ENCODE results near the gene EEFSEC. TPM values are rescaled to one million over a fixed set of nuclear protein-coding genes. Genes with fewer than 3 reads are reported as not detected.

EEFSEC gene
- total RNA-seq, 3 donors from 2014 or later, result 13.9 to 28.2 (median 19.8) TPM

GRCh38 chr3:128179484-128179819, 26.2 kb downstream of the EEFSEC start:
- DNase-seq (ENCODE audit: low spot score in 2 of 2), result no peak
- Histone ChIP-seq H3K4me3 (no peak overlapping the region), H3K4me1 (peaks cover 0 to 9% of the 10 kb centered on the region in 2 donors), H3K27me3 (no peaks in the 10 kb centered on the region), H3K27ac (no peak overlapping the region), H3K9me3 (no peaks in the 10 kb centered on the region), H3K36me3 (no peaks in the 10 kb centered on the region)
- intact Hi-C loops (cut with DNase I; ENCODE audit: low total_unique reads), result no loop called here
- TF ChIP-seq POLR2A (IDR thresholded peaks at IDR 0.05) (no peak), POLR2AphosphoS5 (IDR thresholded peaks at IDR 0.05) (no peak), CTCF (IDR thresholded peaks at IDR 0.05) (no peak)

GRCh38 chr3:128180436-128180835, 27.2 kb downstream of the EEFSEC start:
- H3K36me3 ChIP-seq, result no peaks in the 10 kb centered on the region
- intact Hi-C loops (cut with DNase I; ENCODE audit: low total_unique reads), result no loop called here
- no peak overlapping the region for H3K27ac ChIP-seq
- DNase-seq (ENCODE audit: low spot score in 2 of 2), result no peak
- no peak overlapping the region for H3K4me3 ChIP-seq
- no peaks in the 10 kb centered on the region for H3K27me3 ChIP-seq
- H3K4me1 ChIP-seq, result peaks cover 0 to 3% of the 10 kb centered on the region in 2 donors
- no peaks in the 10 kb centered on the region for H3K9me3 ChIP-seq
- TF ChIP-seq CTCF (IDR thresholded peaks at IDR 0.05) (no peak), POLR2AphosphoS5 (IDR thresholded peaks at IDR 0.05) (no peak), POLR2A (IDR thresholded peaks at IDR 0.05) (no peak)

GRCh38 chr3:128180913-128181312, 27.6 kb downstream of the EEFSEC start:
- TF ChIP-seq POLR2AphosphoS5 (IDR thresholded peaks at IDR 0.05), result no peak
- no peak for TF ChIP-seq POLR2A (IDR thresholded peaks at IDR 0.05)
- no peak for TF ChIP-seq CTCF (IDR thresholded peaks at IDR 0.05)
- Histone ChIP-seq H3K9me3 (no peaks in the 10 kb centered on the region), H3K27me3 (no peaks in the 10 kb centered on the region), H3K4me3 (no peak overlapping the region), H3K36me3 (no peaks in the 10 kb centered on the region), H3K4me1 (no peaks in the 10 kb centered on the region), H3K27ac (no peak overlapping the region)
- intact Hi-C loops (cut with DNase I; ENCODE audit: low total_unique reads), result no loop called here
- DNase-seq (ENCODE audit: low spot score in 2 of 2), result no peak

GRCh38 chr3:128182656-128183055, 29.4 kb downstream of the EEFSEC start:
- H3K4me3 ChIP-seq, result no peak overlapping the region
- no peak overlapping the region for H3K27ac ChIP-seq
- no peaks in the 10 kb centered on the region for H3K36me3 ChIP-seq
- no peaks in the 10 kb centered on the region for H3K9me3 ChIP-seq
- TF ChIP-seq POLR2AphosphoS5 (IDR thresholded peaks at IDR 0.05) (no peak), POLR2A (IDR thresholded peaks at IDR 0.05) (no peak), CTCF (IDR thresholded peaks at IDR 0.05) (no peak)
- H3K27me3 ChIP-seq, result no peaks in the 10 kb centered on the region
- H3K4me1 ChIP-seq, result no peaks in the 10 kb centered on the region
- DNase-seq (ENCODE audit: low spot score in 2 of 2), result no peak
- intact Hi-C loops (cut with DNase I; ENCODE audit: low total_unique reads), result no loop called here

- Histone ChIP-seq H3K4me3 (no peak overlapping the region), H3K36me3 (no peaks in the 10 kb centered on the region), H3K27ac (no peak overlapping the region), H3K27me3 (no peaks in the 10 kb centered on the region), H3K9me3 (no peaks in the 10 kb centered on the region), H3K4me1 (no peaks in the 10 kb centered on the region)
- intact Hi-C loops (cut with DNase I; ENCODE audit: low total_unique reads), result no loop called here
- TF ChIP-seq POLR2A (IDR thresholded peaks at IDR 0.05), result no peak
- TF ChIP-seq POLR2AphosphoS5 (IDR thresholded peaks at IDR 0.05), result no peak
- no peak for TF ChIP-seq CTCF (IDR thresholded peaks at IDR 0.05)
- DNase-seq (ENCODE audit: low spot score in 2 of 2), result no peak
These were observed 32.6 kb downstream of the EEFSEC start for GRCh38 chr3:128185630-128186447.

Data from breast epithelium (tissue), 4 donors.